ENCODE measurements around the gene SLC25A45. TPM values are rescaled to one million over a fixed set of nuclear protein-coding genes. Genes with fewer than 3 reads are reported as not detected.
"Not testable (repeated sequence)": the region's sequence is repeated elsewhere in the genome, so short reads cannot be mapped to it uniquely, and the experiment has no call there.

SLC25A45 gene
- total RNA-seq, 4 donors from 2014 or later = 0.29 to 5.9 (median 5.3) TPM; not detected in 1

DNA sequence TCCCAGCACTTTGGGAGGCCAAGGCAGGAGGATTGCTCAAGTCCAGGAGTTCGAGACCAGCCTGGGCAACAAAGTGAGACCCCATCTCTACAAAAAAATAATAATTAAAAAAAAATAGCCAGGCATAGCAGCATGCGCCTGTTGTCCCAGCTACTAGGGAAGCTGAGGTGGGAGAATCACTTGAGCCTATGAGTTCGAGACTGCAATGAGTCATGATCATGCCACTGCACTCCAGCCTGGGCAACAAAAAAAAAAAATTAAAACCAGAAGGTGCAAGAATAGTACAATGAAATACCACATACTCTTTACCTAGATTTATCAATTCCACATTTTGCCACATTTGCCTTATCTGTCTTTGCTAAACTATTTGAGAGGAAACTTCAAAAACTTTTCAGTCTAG lies 40.6 kb downstream of the SLC25A45 start:
- no peaks in the 10 kb centered on the region for H3K4me1 ChIP-seq
- TF ChIP-seq, protein P1, sequence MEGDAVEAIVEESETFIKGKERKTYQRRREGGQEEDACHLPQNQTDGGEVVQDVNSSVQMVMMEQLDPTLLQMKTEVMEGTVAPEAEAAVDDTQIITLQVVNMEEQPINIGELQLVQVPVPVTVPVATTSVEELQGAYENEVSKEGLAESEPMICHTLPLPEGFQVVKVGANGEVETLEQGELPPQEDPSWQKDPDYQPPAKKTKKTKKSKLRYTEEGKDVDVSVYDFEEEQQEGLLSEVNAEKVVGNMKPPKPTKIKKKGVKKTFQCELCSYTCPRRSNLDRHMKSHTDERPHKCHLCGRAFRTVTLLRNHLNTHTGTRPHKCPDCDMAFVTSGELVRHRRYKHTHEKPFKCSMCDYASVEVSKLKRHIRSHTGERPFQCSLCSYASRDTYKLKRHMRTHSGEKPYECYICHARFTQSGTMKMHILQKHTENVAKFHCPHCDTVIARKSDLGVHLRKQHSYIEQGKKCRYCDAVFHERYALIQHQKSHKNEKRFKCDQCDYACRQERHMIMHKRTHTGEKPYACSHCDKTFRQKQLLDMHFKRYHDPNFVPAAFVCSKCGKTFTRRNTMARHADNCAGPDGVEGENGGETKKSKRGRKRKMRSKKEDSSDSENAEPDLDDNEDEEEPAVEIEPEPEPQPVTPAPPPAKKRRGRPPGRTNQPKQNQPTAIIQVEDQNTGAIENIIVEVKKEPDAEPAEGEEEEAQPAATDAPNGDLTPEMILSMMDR (IDR thresholded peaks at IDR 0.05) = no peak
- TF ChIP-seq POLR2A (IDR thresholded peaks at IDR 0.05) = no peak
- no peak overlapping the region for H3K27ac ChIP-seq
- intact Hi-C loops (cut with DNase I; ENCODE audit: low total_unique reads) = no loop called here
- DNase-seq = no peak
- H3K4me3 ChIP-seq = no peak overlapping the region
- no peaks in the 10 kb centered on the region for H3K9me3 ChIP-seq
- H3K27me3 ChIP-seq = no peaks in the 10 kb centered on the region
- no peaks in the 10 kb centered on the region for H3K36me3 ChIP-seq

DNA sequence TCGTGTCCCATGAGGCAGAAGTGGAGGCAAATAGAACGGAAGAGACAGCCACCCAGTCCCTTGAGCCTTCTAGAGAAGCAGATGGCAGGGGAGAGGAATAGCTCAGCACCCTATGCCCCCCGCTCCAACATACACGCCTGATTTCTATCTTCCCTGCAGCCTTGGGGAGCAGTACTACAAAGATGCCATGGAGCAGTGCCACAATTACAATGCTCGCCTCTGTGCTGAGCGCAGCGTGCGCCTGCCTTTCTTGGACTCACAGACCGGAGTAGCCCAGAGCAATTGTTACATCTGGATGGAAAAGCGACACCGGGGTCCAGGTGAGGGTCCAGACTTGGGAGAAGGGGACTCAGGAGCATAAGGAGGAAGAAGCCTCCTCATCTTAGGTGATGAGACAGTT lies 42.2 kb downstream of the SLC25A45 start:
- no peak for TF ChIP-seq POLR2A (IDR thresholded peaks at IDR 0.05)
- TF ChIP-seq, protein P1 (IDR thresholded peaks at IDR 0.05) = no peak
- Histone ChIP-seq H3K36me3 (no peaks in the 10 kb centered on the region), H3K27ac (no peak overlapping the region), H3K4me1 (peaks cover 0 to 3% of the 10 kb centered on the region in 2 donors), H3K9me3 (no peaks in the 10 kb centered on the region), H3K4me3 (no peak overlapping the region), H3K27me3 (no peaks in the 10 kb centered on the region)
- no peak for DNase-seq
- intact Hi-C loops (cut with DNase I; ENCODE audit: low total_unique reads) = no loop called here

DNA sequence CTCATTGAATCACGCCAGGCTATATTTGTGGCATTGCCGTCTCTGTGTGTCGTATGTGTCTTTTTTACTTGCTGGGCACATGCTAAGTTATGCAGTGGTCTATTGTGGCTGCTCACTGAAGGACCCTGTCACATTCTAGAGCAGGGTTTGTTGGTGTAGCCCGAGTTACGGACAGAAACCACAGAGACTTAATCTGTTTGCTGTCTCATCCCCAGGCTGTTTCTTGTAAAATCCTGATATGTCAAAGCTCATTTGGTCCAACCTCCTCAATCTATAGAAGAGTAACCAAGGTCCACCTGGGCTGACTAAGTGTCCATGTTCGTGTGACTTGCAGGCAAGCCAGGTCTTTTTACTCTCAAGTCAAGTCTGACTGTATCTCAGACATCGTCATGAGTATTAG lies 43.8 kb downstream of the SLC25A45 start:
- DNase-seq = no peak
- Histone ChIP-seq H3K9me3 (no peaks in the 10 kb centered on the region), H3K4me3 (no peak overlapping the region), H3K27ac (no peak overlapping the region), H3K4me1 (peaks cover 0 to 6% of the 10 kb centered on the region in 2 donors), H3K27me3 (no peaks in the 10 kb centered on the region), H3K36me3 (no peaks in the 10 kb centered on the region)
- intact Hi-C loops (cut with DNase I; ENCODE audit: low total_unique reads) = no loop called here
- no peak for TF ChIP-seq POLR2A (IDR thresholded peaks at IDR 0.05)
- TF ChIP-seq, protein P1 (IDR thresholded peaks at IDR 0.05) = no peak

DNA sequence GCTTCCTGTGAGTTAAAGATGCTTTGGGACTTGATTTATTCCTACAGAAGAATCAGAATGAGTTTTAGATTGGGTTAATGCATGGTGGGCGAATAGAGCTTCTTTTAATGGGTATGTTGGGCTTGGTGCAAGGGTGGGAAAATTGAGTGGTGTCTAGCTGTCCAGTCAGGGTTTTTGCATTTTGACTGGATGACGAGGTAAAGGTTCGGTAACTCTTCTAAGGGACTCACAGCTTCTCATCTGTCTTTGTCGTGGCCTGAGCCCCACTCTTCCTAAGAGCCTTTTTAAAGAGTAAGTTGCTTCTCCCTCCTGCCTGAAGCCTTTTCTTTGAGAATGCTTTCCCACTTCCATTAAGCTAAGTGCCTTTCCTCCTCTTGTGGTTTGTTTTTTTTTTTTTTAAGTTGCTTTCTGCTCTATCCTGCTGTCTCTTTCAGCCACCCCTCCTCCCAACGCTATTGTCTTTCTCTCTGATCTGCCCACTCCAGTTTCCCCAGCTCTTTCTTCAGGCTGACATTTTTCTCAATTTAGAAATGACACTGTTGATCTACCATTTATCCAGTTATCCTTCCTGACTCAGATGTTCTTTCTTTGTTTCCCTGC lies 47.6 kb downstream of the SLC25A45 start:
- Histone ChIP-seq H3K36me3 (no peaks in the 10 kb centered on the region), H3K4me3 (peak overlapping the region; percentile 79 to 88), H3K27me3 (no peaks in the 10 kb centered on the region), H3K4me1 (peaks cover 0 to 6% of the 10 kb centered on the region in 2 donors), H3K9me3 (no peaks in the 10 kb centered on the region), H3K27ac (peak overlapping the region; percentile 86 to 87)
- TF ChIP-seq POLR2A (IDR thresholded peaks at IDR 0.05) = no peak
- TF ChIP-seq, protein P1 (IDR thresholded peaks at IDR 0.05) = no peak
- intact Hi-C loops (cut with DNase I; ENCODE audit: low total_unique reads) = no loop called here
- no peak for DNase-seq

DNA sequence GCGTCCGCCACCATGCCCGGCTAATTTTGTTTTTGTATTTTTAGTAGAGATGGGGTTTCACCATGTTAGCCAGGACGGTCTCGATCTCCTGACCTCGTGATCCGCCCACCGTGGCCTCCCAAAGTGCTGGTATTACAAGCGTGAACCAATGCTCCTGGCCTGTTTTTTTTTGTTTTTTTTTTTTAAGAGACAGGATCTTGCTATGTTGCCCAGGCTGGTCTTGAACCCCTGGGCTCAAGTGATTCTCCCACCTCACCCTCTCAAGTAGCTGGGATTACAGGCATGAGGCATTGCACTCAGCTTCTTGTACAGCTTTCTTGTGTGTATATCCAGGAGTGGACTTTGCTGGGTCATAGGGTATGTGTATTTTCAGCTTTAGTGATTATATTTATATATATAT lies 49.9 kb downstream of the SLC25A45 start:
- H3K36me3 ChIP-seq; DNase-seq; H3K27ac ChIP-seq; intact Hi-C loops (cut with DNase I; ENCODE audit: low total_unique reads); H3K9me3 ChIP-seq; H3K4me3 ChIP-seq; H3K4me1 ChIP-seq; H3K27me3 ChIP-seq: not testable (repeated sequence)

DNA sequence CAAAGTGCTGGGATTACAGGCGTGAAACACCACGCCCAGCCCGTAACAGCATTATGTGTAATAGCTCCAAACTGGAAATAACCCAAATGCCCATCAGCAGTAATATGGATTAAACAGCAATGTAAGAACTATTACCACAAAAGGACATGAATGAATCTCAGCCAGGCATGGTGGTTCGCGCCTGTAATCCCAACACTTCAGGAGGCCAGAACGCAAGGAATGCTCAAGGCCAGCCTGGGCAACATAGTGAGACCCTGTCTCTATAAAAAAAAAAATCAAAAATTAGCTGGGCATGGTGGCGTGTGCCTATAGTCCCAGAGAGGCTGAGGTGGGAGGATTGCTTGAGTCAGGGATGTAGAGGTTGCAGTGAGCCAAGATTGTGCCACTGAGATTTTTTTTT lies 51.9 kb downstream of the SLC25A45 start:
- intact Hi-C loops (cut with DNase I; ENCODE audit: low total_unique reads) = no loop called here
- Histone ChIP-seq H3K27me3 (no peaks in the 10 kb centered on the region), H3K36me3 (no peaks in the 10 kb centered on the region), H3K9me3 (no peaks in the 10 kb centered on the region), H3K4me3 (no peak overlapping the region), H3K4me1 (peaks cover 0 to 6% of the 10 kb centered on the region in 2 donors), H3K27ac (no peak overlapping the region)
- no peak for DNase-seq
- TF ChIP-seq POLR2A (IDR thresholded peaks at IDR 0.05) = no peak
- TF ChIP-seq, protein P1 (IDR thresholded peaks at IDR 0.05) = no peak

Data from uterus (tissue), 4 donors.